Measurements from ENCODE around the gene ZNF503. TPM values are rescaled to one million over a fixed set of nuclear protein-coding genes. Genes with fewer than 3 reads are reported as not detected.
A peak's percentile ranks its signal among the peaks of the same experiment; 100 is the strongest.

The ZNF503 gene
- total RNA-seq, 3 donors from 2014 or later, result 3.7 to 32.3 (median 6.1) TPM

GRCh38 chr10:75407713-75408508 is 6.3 kb upstream of the ZNF503 start:
- TF ChIP-seq CTCF (IDR thresholded peaks at IDR 0.05), result no peak
- no peaks in the 10 kb centered on the region for H3K36me3 ChIP-seq (ENCODE audit: low read depth)
- H3K4me3 ChIP-seq, result no peak overlapping the region
- peak; percentile 43 to 65 (median 56) for DNase-seq
- H3K4me1 ChIP-seq (ENCODE audit: low read depth), result peaks cover 13% of the 10 kb centered on the region
- ATAC-seq, result no peak
- intact Hi-C loops (cut with DNase I, micrococcal nuclease), result loop anchor here in 1 of 2 donors (10.0 kb wide), 1 partner anchor 97 kb away; no protein-coding TSS in a partner anchor
- no peaks in the 10 kb centered on the region for H3K9me3 ChIP-seq

GRCh38 chr10:75407224-75407712 is 5.7 kb upstream of the ZNF503 start:
- no peak for TF ChIP-seq CTCF (IDR thresholded peaks at IDR 0.05)
- H3K36me3 ChIP-seq (ENCODE audit: low read depth), result no peaks in the 10 kb centered on the region
- peaks cover 13% of the 10 kb centered on the region for H3K4me1 ChIP-seq (ENCODE audit: low read depth)
- ATAC-seq (no peak), DNase-seq (peak in 1 of 3 donors; percentile 33)
- H3K4me3 ChIP-seq, result no peak overlapping the region
- intact Hi-C loops (cut with DNase I, micrococcal nuclease), result loop anchor here in 1 of 2 donors (10.0 kb wide), 1 partner anchor 98 kb away; no protein-coding TSS in a partner anchor
- H3K9me3 ChIP-seq, result no peaks in the 10 kb centered on the region

GRCh38 chr10:75406462-75407223 is 5.1 kb upstream of the ZNF503 start:
- no peak for TF ChIP-seq CTCF (IDR thresholded peaks at IDR 0.05)
- no peaks in the 10 kb centered on the region for H3K36me3 ChIP-seq (ENCODE audit: low read depth)
- peaks cover 13% of the 10 kb centered on the region for H3K4me1 ChIP-seq (ENCODE audit: low read depth)
- intact Hi-C loops (cut with DNase I, micrococcal nuclease), result loop anchor here in 1 of 2 donors (10.0 kb wide), 1 partner anchor 98 kb away; no protein-coding TSS in a partner anchor
- no peaks in the 10 kb centered on the region for H3K9me3 ChIP-seq
- DNase-seq (no peak), ATAC-seq (no peak)
- no peak overlapping the region for H3K4me3 ChIP-seq

- intact Hi-C loops (cut with DNase I, micrococcal nuclease), result loop anchor here in 1 of 2 donors (10.0 kb wide), 1 partner anchor 99 kb away; no protein-coding TSS in a partner anchor
- Histone ChIP-seq H3K9me3 (no peaks in the 10 kb centered on the region), H3K4me3 (no peak overlapping the region), H3K4me1 (ENCODE audit: low read depth) (peaks cover 13% of the 10 kb centered on the region), H3K36me3 (ENCODE audit: low read depth) (no peaks in the 10 kb centered on the region)
- DNase-seq (no peak), ATAC-seq (no peak)
- no peak for TF ChIP-seq CTCF (IDR thresholded peaks at IDR 0.05)
These were observed 4.3 kb upstream of the ZNF503 start for GRCh38 chr10:75405598-75406461.
